Posterior vena cava (tissue), 2 donors: ENCODE measurements around the gene NRCAM. TPM values are rescaled to one million over a fixed set of nuclear protein-coding genes. Genes with fewer than 3 reads are reported as not detected.
"Not testable (repeated sequence)": the region's sequence is repeated elsewhere in the genome, so short reads cannot be mapped to it uniquely, and the experiment has no call there.

Source experiments
- DNase-seq: peaks from one replicate; pipeline ENCODE4 v3.0.0-alpha.2; 2020; ENCODE audit warnings: low spot score
- intact Hi-C, 2 donors: fragments of 100-400 bp; cut with DNase I; formaldehyde crosslinking; loops; one replicate each; pipeline versions ENCODE4 v1.14.1 to v1.14.2; 2022 to 2023
- total RNA-seq, 2 donors: library from RNA; stranded (reverse); fragmentation: NEBNext Ultra II Directional; extraction: Animal tissue kit (Norgen Biotek cat#: 25700); gene quantifications; one replicate each; pipeline ENCODE4 v1.2.1, GENCODE V29; 2021
- donor health status: DM: yes; HTN: yes; CAD: no.
- donor health status: DM: yes; HTN: yes; CAD: no.

The NRCAM gene
- total RNA-seq, 2 donors from 2014 or later, result 1.5 to 1.7 TPM

- DNase-seq, result no peak
- intact Hi-C loops, result no loop called here
These were observed 47.8 kb downstream of the NRCAM start for GRCh38 chr7:108408296-108408991.

- no peak for DNase-seq
- intact Hi-C loops, result no loop called here
These were observed 48.6 kb downstream of the NRCAM start for GRCh38 chr7:108407676-108408075.

- no peak for DNase-seq
- intact Hi-C loops, result no loop called here
These were observed 49.9 kb downstream of the NRCAM start for GRCh38 chr7:108406222-108406890.

- DNase-seq, result no peak
- intact Hi-C loops, result no loop called here
These were observed 51.5 kb downstream of the NRCAM start for GRCh38 chr7:108404509-108405420.

GRCh38 chr7:108403597-108404217 is 52.5 kb downstream of the NRCAM start:
- DNase-seq, result no peak
- intact Hi-C loops, result no loop called here

- no peak for DNase-seq
- intact Hi-C loops, result no loop called here
These were observed 53.4 kb downstream of the NRCAM start for GRCh38 chr7:108402865-108403264.

GRCh38 chr7:108396080-108396479 is 60.2 kb downstream of the NRCAM start:
- no peak for DNase-seq
- intact Hi-C loops, result no loop called here

GRCh38 chr7:108395426-108395825 is 60.8 kb downstream of the NRCAM start:
- intact Hi-C loops, result no loop called here
- DNase-seq, result no peak

- DNase-seq, intact Hi-C loops: not testable (repeated sequence)
These were observed 63.1 kb downstream of the NRCAM start for GRCh38 chr7:108393097-108393496.

GRCh38 chr7:108387686-108388085 is 68.5 kb downstream of the NRCAM start:
- DNase-seq, intact Hi-C loops: not testable (repeated sequence)

GRCh38 chr7:108385834-108386422 is 70.3 kb downstream of the NRCAM start:
- no peak for DNase-seq
- intact Hi-C loops, result no loop called here

- DNase-seq, result no peak
- intact Hi-C loops, result no loop called here
These were observed 71.3 kb downstream of the NRCAM start for GRCh38 chr7:108384716-108385483.

GRCh38 chr7:108382932-108383331 is 73.3 kb downstream of the NRCAM start:
- DNase-seq, result no peak
- intact Hi-C loops, result no loop called here

- intact Hi-C loops, result no loop called here
- DNase-seq, result no peak
These were observed 75.7 kb downstream of the NRCAM start for GRCh38 chr7:108380517-108380916.

GRCh38 chr7:108376206-108376605 is 80.0 kb downstream of the NRCAM start:
- DNase-seq, result no peak
- intact Hi-C loops, result no loop called here

- DNase-seq, result no peak
- intact Hi-C loops, result no loop called here
These were observed 80.6 kb downstream of the NRCAM start for GRCh38 chr7:108375668-108376067.

GRCh38 chr7:108374899-108375298 is 81.3 kb downstream of the NRCAM start:
- no peak for DNase-seq
- intact Hi-C loops, result no loop called here

- no peak for DNase-seq
- intact Hi-C loops, result no loop called here
These were observed 83.6 kb downstream of the NRCAM start for GRCh38 chr7:108372618-108373017.

GRCh38 chr7:108370616-108371015 is 85.6 kb downstream of the NRCAM start:
- DNase-seq, result no peak
- intact Hi-C loops, result no loop called here
